Lung microvascular endothelial cell (primary cell): ENCODE results near the gene PPP1R12B. TPM values are rescaled to one million over a fixed set of nuclear protein-coding genes. Genes with fewer than 3 reads are reported as not detected.
"Not testable (repeated sequence)": the region's sequence is repeated elsewhere in the genome, so short reads cannot be mapped to it uniquely, and the experiment has no call there.

Source experiments
- DNase-seq, 2 donors: peaks; one replicate each; pipeline versions ENCODE4 v3.0.0 to v3.0.0-alpha.2; 2010; ENCODE audit warnings: low read depth in 2 of 2
- total RNA-seq: library from RNA; depleted of rRNA; stranded (reverse); fragments of >200 nt; gene quantifications from 2 replicates; pipeline ENCODE4 v1.2.1, GENCODE V29; 2014

The PPP1R12B gene
- total RNA-seq, 1 donor from 2014 or later: 5.0 TPM

DNA sequence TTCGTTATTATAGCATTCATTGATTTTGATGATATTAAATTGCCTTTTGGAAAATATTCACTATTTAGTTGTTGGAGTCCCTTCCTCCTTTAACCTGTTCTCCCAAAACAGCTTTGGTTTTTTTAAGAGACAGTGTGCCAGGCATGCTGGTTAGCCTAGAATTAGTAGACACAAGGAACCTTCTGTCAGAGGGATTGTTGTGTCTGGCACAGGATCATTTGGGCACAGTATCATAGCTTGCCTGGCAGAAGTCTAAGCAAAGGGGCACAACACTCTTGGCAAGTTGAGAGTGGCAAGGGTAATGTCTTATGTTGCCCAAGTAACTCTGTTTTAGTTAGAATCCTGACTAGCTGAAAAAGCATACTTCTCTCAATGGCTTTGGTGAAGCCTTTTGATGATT is 49.9 kb downstream of the PPP1R12B start:
- DNase-seq: not testable (repeated sequence)

DNA sequence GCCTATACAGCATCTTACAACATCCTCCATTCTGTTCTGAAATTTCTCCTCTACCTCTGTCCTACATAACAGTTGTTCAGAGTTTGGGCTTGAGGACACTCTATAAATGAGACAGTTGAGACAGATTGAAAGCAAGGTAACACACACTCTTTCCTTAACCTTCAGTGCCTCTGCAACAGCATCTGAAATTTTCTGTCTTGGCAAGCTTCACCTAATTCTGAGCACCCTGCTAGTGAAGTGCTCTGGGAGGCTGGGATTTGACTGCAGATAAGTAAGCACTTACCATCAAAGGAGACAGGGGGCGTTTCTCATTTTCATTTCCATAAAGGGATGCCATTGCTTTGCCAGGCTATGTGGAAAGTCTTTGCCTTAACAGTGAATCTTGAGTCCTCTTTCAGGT is 53.3 kb downstream of the PPP1R12B start:
- not testable (repeated sequence) for DNase-seq

DNA sequence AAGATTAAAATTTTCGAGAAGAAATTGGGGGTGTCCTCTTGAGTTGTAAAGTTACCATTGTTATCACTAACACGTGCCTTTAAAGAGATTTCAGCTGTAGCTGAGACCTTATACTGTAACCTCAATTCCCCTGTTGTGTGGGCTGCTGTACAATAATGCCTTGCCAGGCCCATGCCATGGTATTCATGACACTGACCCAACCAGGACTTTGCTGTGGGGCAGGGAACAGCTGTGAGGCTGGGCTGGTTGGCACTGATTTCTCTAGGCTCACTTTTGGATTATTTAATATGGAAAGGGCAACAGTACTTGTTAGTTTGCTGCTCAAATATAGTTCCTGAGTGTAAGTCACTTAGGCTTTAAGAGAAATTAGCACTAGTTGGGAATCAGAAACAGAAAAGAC is 54.9 kb downstream of the PPP1R12B start:
- not testable (repeated sequence) for DNase-seq

DNA sequence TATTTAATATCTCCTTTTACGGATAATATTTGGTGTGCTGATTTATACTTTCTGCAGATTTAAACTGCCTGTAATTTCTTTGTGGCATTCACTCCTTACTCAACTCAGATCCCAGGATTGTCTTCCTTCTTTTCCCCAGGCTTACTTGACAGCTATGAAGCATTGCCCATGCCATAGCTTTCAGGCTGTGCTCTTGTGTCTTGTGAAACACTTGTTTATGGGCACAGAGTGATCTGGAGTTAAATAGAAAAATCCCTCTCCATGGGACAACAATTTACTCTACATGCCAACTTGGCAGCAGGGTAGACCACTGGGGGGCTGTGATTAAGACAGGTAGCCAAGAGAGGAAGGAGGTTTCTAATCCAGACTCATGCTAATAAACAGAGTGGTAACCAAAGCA is 57.4 kb downstream of the PPP1R12B start:
- DNase-seq: no peak

DNA sequence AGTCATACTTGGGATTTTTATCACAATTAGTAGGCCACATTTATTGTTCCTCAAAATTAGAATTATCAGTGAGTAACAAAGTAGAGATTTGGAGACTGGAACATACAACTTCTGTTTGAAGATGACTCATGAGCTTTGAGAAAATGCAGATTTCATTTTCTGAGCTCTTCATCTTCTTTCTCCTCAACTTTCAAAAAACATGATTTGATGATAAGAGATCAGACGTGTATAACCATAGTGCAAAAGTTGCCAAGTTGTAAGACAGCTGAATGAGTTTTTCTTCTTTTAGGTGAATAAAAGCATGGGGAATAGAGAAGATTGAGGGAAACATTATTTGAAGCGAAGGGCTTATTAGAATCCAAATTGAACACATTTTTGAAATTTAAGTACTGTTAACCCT is 58.4 kb downstream of the PPP1R12B start:
- DNase-seq: not testable (repeated sequence)

DNA sequence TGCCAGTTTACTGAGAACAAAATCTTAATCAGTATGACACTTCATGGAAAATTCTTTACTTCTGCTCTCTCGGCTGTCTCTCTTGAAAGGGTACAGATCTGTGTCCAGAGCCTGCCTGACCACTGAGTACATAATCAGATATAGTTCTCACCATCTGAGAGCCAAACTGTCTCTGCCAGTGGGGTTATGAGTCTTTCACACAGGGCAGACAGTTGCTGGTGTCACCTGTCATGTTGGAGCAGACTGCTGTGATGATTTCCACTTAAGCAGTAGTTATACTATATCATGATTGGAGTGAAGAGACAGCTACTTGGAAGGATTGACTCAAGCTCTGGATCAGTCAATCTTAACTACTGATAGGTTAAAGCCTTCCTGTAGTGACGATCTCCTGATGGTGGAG is 58.9 kb downstream of the PPP1R12B start:
- not testable (repeated sequence) for DNase-seq

DNA sequence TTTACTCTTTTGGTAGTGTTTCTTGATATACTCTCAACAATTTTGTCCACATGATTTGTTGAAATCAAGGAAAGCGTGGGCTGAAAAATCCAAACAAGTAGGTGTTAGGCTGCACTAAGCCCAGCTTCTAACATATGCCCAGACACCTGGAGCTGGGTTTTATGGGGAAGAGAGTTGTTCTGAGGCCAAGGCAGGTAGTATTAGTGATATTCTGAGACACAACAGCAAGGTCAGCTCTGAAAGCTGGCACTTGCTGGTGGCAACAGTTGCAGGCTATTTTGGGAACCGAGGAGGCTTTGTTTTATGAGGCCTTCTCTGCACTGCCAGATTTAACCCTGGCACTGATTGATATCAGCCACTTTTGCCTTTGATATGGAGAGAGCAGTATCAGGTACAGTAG is 61.8 kb downstream of the PPP1R12B start:
- not testable (repeated sequence) for DNase-seq

DNA sequence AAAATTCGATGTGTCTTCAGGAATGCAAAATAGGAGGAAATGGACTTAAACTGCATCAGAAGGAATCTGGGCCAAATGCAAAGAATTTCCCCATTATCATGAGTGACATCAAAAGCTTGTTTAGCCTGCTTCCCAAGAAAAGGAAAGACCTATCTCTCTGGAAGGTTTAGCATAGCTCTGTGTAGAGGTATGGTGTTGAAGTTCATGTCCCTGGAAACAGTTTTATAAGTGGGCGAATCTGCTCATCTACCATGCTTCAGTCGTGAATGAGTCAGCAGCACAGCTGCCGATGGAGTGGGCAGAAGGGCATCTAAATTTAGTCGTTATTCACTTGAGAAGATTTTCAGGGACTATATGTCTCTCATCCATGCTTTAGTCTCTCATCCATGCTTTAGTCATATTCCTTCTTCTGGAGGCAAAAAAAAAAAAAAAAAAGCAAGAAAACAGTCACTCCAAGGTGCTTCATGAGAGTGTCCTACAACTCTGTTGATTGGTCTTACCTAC is 62.4 kb downstream of the PPP1R12B start:
- DNase-seq: peak in 1 of 2 donors; percentile 33

DNA sequence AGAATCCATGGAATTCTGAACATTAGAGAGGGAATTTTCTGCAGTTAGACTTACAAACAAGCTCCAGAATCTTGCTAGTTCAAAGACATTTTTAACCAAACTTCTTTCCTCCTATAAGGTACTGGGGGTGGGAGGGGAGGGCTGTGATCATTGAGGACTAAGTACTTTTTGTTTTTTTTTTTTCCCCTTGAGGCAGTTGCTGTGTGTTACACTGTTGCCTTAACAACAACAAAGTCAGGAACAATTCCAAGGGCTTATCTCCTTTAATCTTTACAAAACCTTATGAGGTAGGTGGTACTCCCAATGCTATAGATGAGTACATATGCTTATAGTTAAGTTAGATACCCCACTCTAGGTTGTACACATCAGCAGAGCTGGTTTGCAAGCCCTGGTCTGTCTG is 62.9 kb downstream of the PPP1R12B start:
- DNase-seq: peak in 1 of 2 donors; percentile 3

DNA sequence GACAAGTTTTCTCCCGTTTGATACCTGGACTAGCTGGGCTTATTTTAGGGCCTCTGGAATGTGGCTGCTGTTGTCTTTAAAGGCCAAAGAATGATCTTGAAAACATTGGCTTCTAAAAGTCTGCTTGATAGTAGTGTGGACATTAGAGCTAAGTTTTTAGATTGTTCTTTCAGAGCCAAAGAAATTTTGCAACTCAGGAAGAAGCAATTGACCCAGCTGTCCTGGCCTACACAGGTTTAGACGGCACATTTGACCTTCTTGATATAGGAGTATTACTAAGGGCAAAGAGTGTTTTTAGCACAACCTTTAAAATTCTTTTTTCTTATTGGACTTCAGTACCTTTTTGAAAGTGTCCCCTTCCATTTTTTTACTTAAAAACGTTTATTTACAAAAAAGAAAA is 63.9 kb downstream of the PPP1R12B start:
- DNase-seq: peak in 1 of 2 donors; percentile 2

DNA sequence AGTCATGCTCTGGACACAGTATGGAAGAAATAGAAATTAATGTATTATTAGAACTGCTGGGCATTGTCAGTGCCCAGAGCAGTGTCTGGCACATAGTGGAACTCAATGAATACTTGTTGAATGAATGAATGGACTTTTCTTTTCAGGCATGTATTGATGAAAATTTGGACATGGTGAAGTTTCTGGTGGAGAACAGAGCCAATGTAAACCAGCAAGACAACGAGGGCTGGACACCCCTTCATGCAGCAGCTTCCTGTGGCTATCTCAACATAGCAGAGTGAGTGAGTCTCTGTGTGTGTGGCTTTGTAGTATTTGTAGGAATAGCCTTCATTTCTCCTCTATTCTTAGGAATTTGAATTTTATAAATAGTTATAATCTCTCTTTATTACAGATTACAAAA is 68.1 kb downstream of the PPP1R12B start:
- peak in 1 of 2 donors; percentile 15 for DNase-seq

DNA sequence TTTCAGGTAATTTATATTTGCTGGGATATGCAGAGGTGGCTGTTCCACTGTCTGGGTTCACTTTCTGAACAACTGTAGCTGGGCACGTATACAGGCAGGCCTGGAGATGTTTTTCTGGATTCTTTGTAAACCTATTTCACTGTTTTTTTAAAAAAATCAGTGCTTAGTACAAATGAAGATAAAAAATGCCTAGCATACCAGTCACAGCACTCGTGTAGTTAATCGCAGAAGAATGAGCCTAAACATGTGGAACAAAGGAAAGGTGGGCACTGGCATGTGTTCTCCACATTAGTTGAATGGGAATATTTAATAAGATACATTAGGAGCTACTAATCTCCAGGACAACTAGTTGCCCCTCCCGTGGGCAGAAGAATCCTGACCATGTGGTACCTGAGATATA is 68.6 kb downstream of the PPP1R12B start:
- DNase-seq: not testable (repeated sequence)

DNA sequence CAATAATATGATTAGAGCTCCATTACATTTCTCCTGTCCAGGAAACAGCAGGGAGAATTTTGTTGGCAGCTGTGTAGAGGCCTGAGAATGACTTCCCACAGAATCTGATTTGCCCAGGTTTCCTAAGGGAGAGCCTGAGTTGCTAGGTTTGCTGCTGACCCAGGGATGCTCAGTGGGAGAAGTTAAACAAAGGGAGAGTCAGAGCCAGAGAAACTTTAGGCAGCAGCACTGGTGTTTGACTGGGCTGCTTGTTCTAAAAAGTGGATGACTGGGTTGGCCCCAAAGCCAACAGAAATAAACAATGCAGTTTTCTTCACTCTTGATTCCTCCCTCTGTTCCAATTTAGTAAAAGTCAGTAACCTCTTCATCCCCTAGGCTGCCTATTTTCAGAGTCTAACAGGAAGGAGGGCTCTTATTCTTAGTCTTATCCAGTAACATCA is 69.3 kb downstream of the PPP1R12B start:
- DNase-seq: not testable (repeated sequence)

DNA sequence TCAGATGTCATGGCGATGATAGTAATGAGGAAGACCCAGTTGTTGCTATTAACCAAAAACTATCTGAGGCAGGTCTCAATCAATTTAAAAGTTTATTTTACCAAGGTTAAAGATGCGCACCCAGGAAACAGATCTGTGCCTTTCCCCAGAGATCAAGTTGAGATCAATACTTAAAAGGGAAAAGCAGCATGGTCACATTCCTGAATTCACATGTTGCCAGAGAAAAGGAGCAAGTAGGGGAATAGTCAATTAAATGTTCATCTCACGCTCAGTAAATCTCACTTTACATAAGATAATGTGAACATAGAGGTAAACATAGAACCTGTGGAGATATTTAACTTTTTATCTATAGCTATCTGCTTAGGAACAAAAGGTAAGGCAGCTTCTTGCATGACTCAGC is 71.2 kb downstream of the PPP1R12B start:
- not testable (repeated sequence) for DNase-seq

DNA sequence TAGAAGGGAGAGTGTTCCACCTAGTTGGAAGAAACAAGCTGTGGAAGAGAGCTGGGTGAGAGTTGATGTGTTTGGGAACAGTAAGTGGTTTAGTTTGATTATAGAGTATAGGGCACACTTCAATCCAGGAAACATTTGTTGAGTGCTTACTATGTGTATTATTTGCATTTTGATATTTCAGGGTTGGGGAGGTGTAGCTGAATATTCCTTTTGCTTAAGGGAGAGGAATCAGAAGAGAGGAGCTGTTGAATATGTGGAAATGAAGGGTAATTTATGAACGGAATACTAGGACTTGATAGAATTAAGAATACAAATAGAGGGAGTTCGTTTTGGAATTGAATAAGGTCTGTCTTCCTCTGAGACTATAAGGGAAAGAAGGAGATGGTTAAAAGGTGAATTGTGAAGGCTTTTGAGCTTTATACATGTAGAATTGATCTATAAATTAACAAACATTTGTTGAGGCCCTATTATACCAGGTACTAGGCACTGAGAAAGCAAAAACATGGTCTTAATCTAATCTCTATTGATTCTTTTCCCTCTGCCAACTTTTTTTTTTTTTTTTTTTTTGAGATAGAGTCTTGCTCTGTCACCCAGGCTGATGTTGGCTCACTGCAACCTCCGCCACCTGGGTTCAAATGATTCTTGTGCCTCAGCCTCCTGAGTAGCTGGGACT is 72.1 kb downstream of the PPP1R12B start:
- not testable (repeated sequence) for DNase-seq

DNA sequence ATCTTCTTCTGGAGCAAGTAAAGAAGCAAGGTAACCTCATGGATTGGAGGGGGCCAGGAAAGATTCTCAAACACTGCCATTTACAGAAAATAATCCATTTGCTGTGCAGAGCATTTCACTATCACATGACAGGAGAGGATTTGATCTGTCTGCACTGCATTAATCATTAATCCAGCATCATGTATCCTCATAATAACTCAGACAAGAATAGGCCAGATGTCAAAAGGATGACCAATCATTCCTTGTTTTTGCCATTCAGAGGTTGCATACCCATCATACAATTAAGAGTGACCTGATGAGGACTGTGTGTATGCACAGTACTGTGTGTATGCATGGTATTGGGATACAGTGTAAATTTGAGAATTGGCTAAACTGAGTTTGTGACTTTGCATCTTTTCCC is 74.2 kb downstream of the PPP1R12B start:
- DNase-seq: not testable (repeated sequence)

DNA sequence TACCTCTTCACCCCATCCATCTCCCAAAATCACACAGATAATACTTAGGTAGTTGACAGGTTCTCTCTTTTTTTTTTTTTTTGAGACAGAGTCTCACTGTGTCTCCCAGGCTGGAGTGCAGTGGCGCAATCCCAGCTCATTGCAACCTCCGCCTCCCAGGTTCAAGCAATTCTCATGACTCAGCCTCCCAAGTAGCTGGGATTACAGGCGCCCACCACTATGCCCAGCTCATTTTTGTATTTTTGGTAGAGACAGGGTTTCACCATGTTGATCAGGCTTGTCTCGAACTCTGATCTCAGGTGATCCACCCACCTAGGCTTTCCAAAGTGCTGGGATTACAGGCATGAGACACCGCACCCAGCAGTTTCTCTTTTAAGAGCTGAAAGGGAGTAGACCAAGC is 75.8 kb downstream of the PPP1R12B start:
- not testable (repeated sequence) for DNase-seq

DNA sequence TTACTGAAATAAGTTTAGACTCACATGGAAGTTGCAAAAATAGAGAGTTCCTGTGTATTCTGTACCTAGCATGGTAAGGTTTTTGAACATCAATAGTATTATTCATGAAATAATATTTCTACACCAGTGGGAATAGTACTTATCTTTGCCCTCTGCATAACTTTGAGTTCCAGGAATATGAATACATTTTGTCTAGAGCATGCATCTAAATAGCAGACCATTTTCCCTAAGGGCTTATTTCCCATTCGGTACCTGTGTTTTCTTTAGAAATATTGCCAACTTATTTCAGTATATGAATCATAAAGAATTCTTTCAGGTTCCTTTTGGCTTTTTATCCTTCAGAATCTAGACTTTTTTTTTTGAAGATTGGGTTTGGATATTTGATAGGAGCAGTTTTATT is 81.6 kb downstream of the PPP1R12B start:
- DNase-seq: not testable (repeated sequence)

DNA sequence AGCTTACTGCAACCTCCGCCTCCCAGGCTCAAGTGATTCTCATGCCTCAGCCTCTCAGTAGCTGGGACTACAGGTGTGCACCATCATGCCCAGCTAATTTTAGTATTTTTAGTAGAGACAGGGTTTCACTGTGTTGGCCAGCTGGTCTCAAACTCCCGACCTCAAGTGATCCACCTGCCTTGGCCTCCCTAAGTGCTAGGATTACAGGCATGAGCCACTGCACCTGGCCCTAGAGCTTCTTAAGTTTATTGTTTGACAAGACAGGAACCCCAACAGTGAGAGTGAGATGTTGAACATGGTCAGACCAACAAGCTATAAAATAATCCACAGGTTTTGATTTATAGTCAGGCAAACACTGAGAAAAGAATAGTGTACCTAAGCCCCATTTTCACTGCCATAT is 83.8 kb downstream of the PPP1R12B start:
- DNase-seq: not testable (repeated sequence)

DNA sequence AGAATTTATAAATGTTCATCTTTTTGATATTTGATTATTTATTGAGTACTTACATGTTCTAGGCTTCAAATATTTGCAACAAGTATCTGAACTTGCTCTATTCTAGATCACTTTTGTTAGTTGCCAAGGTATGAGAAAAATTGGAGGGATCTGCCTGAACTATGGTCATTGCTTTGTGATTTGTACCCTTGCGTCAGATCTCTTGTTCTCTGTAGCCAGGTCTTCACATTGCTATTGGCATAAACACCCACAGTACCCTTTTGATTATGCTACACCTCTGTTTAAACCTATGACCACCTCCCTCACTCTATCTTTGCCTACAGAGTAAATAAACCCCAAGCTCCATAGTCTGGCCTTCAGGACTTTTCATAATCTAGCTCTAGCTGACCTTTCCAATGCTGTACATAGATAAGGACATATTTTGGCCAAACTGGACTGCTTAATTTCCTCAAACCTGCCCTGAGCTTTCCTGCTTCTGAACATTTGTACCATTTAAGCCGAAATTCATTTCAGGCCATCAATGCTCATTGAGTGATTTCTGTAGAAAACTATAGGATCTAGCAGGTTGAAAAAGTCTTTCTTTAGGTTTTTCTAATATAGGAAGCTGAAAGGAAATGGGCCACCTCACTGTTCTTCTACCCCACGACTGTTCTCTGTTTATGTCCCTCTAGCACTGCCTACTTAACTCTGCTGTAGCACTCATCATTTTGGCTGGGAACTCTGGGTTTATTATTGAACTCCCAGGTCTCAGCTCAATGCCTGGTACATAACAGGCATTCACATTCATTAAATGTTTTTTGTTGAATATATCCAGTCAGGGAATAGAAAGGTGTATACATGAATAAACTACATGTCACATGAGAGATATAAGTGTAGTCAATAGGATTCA is 84.9 kb downstream of the PPP1R12B start:
- no peak for DNase-seq

DNA sequence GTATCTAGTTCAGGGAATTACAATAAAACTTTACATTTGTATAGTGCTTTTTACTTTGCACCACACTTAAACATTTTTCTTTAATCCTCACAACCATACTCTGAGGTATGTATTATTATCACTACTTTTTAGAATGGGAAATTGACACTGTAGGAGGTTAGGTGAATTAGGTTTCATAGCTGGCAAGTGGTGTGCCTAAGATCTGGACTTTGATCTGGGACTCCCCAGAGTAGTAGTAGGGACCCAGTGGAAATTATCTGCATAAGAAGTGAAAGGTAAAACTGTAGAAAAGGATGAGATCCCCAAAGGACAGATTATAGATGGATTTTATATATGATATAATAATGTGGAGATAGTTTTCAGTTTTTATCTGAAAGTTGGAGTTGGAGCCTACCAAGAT is 85.6 kb downstream of the PPP1R12B start:
- DNase-seq: no peak

DNA sequence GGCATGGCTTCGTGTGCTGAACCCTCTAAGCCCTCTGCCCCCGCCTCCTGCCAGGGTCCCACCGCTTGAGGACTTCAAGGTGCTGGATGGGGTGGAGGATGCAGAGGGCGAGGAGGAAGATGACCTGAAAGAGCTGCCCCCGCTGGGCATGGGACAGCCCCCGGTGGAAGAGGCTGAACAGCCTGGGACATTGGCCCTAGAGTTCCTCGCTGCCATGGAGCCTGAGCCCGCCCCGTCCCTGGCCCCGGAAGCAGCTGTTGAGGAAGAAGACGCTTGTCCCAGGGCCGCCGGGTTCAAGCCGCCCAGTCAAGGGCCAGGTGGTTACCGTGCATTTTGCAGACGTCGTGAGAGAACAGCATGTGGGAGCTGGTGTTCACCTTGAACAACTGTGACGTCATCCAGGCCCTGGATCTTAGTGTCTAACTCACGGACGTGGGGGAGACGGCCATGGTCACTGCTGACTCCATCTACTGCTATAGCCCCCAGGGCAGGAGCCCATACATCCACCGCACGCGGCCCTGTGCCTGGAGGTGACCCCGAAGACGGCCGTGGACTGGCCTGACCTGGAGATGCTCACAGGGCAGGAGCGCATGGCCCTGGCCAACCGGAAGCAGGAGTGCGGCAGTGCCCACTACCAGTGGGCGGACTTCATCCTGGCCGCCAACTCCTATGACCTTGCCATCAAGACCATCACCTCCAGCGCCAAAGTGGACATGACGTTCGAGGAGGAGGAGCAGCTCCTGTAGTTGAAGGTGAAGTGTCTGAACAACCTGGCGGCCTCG is 90.1 kb downstream of the PPP1R12B start:
- no peak for DNase-seq
